ENCODE results near the gene SPG7.

The SPG7 gene

DNA sequence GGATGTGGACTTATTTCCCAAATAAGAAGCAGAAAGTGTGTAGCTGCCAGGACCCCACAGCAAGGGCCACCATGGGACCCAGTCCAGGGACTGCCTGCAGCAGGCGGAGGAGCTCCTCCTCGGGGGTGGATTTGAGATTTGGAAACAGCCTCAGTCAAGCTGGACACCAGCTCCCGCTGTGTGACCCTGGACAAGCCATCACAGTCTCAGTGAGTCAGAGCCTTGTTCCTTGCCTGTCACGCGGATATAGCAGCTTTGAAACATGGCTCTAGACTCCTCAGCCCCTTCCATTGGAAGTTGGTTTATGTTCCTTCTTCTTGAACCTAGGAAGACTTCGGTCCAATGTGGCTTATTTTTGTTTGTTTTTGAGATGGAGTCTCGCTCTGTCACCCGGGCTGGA, 92.8 kb downstream of the SPG7 start:
- Histone ChIP-seq H3K9ac (ENCODE audit: low read length) (no peak overlapping the region), H3K36me3 (ENCODE audit: insufficient read depth, low read length) (no peaks in the 10 kb centered on the region), H3K9me3 (ENCODE audit: low read length) (no peaks in the 10 kb centered on the region), H3K27ac (ENCODE audit: low read depth, low read length) (no peak overlapping the region), H3K4me1 (ENCODE audit: insufficient read depth, low read length) (no peaks in the 10 kb centered on the region), H3K4me3 (ENCODE audit: low read depth in 1 of 2, low read length in 2 of 2) (no peak overlapping the region), H3K27me3 (ENCODE audit: control insufficient read depth in 1 of 2, insufficient read depth in 2 of 2, low read length in 2 of 2) (peaks cover 0 to 8% of the 10 kb centered on the region in 2 donors)

DNA sequence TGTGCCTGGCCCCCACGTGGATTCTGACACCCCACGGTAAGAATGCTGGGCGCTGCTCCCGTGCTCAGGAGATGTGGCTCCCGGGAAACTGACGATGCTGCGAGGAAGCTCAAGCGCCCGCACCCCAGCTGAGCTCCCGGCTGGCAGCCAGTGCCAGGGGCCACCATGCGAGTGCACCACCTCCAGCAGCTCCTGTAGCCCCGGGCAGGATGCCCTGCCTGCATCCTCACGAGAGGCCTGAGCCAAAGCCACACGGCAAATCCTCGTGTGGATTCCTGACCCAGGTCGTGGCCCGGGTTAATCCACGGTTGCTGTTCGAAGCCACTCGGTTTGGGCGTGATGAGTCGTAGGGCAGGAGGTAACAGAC, 93.7 kb downstream of the SPG7 start:
- no peaks in the 10 kb centered on the region for H3K9me3 ChIP-seq (ENCODE audit: low read length)
- H3K27ac ChIP-seq (ENCODE audit: low read depth, low read length): no peak overlapping the region
- H3K4me3 ChIP-seq (ENCODE audit: low read depth in 1 of 2, low read length in 2 of 2): no peak overlapping the region
- H3K27me3 ChIP-seq (ENCODE audit: control insufficient read depth in 1 of 2, insufficient read depth in 2 of 2, low read length in 2 of 2): peaks cover 0 to 8% of the 10 kb centered on the region in 2 donors
- no peaks in the 10 kb centered on the region for H3K36me3 ChIP-seq (ENCODE audit: insufficient read depth, low read length)
- no peaks in the 10 kb centered on the region for H3K4me1 ChIP-seq (ENCODE audit: insufficient read depth, low read length)
- no peak overlapping the region for H3K9ac ChIP-seq (ENCODE audit: low read length)

DNA sequence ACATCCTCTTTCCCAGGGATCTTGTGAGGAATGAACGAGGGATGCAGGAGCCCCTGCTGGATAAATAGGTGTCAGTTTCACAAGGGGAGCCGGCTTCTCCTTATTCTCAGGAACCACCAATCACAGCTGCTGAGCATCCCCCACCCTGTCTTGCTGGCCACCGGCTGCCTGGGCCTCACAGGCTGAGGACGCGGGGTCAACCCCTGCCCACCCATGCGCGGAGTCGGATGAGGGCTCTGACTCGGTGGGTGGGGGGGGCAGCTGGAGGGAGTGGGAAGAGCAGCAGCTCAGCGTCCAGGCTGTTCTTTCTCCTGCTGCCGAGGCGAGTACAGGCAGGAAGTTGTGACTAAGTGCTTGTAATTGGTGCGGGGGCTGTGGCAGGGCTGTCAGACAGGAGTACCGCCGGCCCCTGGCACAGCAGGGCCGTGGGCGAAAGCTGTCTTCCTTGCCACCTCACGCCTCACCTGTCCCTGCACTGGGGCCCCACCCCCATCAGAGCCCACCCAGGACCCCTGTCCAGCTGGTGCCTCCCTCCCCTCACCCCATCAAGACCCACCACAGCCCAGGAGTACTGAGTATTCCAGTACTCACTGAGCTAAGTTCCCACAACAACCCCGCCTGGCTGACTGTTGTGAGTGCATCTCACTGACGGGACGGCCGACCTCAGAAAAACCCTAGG, 94.2 kb downstream of the SPG7 start:
- Histone ChIP-seq H3K4me3 (ENCODE audit: low read depth in 1 of 2, low read length in 2 of 2) (no peak overlapping the region), H3K27me3 (ENCODE audit: control insufficient read depth in 1 of 2, insufficient read depth in 2 of 2, low read length in 2 of 2) (peaks cover 0 to 8% of the 10 kb centered on the region in 2 donors), H3K27ac (ENCODE audit: low read depth, low read length) (no peak overlapping the region), H3K9me3 (ENCODE audit: low read length) (no peaks in the 10 kb centered on the region), H3K4me1 (ENCODE audit: insufficient read depth, low read length) (no peaks in the 10 kb centered on the region), H3K9ac (ENCODE audit: low read length) (no peak overlapping the region), H3K36me3 (ENCODE audit: insufficient read depth, low read length) (no peaks in the 10 kb centered on the region)

DNA sequence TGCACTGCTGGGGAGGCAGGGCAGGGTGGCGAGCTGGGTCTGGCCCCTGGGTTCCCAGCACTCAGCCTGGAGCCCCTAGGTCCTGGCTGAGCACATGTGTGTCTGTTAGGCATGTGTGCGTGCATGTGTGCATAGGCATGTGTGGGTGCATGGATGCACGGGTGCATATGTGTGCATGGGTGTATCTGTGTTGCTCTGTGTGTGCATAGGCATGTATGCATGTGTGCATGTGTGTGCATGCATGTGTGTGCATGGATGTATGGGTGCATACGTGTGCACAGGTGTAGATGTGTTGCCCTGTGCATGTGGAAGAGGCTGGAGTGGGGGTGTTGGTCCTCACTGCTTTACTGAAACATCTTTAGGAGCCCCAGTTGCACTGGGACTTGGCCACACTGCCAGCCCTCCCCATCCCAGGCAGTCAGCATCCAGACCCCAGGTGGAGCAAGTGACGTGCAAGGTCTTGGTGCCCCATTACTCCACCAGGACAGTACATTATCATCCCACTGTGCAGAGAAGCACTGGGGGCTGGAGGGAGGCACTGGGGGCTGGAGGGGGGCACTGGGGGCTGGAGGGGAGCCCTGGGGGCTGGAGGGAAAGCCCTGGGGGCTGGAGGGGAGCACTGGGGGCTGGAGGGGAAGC, 94.9 kb downstream of the SPG7 start:
- Histone ChIP-seq H3K9ac (ENCODE audit: low read length) (no peak overlapping the region), H3K27me3 (ENCODE audit: control insufficient read depth in 1 of 2, insufficient read depth in 2 of 2, low read length in 2 of 2) (peaks cover 0 to 8% of the 10 kb centered on the region in 2 donors), H3K4me1 (ENCODE audit: insufficient read depth, low read length) (no peaks in the 10 kb centered on the region), H3K36me3 (ENCODE audit: insufficient read depth, low read length) (no peaks in the 10 kb centered on the region), H3K27ac (ENCODE audit: low read depth, low read length) (no peak overlapping the region), H3K9me3 (ENCODE audit: low read length) (no peaks in the 10 kb centered on the region), H3K4me3 (ENCODE audit: low read depth in 1 of 2, low read length in 2 of 2) (no peak overlapping the region)

DNA sequence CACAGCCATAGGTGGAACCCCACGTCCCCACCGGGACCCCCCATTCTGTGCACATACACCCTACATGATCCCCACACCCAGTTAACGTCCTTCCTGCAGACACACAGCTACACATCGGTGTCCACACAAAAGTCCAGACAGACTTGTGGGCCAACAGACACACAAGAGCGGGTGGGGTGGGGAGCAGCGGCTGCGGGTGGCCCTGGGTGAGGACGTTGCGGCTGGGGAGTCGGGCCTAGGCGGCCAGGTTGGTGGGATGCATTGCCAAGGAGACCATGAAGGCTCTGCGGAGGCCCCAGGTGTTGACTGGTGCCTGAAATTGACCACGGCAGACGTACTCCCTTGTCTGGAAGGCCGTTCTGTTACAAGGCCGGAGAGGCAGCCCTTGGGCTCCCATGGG, 96.6 kb downstream of the SPG7 start:
- no peak overlapping the region for H3K4me3 ChIP-seq (ENCODE audit: low read depth in 1 of 2, low read length in 2 of 2)
- no peaks in the 10 kb centered on the region for H3K4me1 ChIP-seq (ENCODE audit: insufficient read depth, low read length)
- H3K27ac ChIP-seq (ENCODE audit: low read depth, low read length): no peak overlapping the region
- H3K27me3 ChIP-seq (ENCODE audit: control insufficient read depth in 1 of 2, insufficient read depth in 2 of 2, low read length in 2 of 2): peaks cover 0 to 8% of the 10 kb centered on the region in 2 donors
- no peaks in the 10 kb centered on the region for H3K36me3 ChIP-seq (ENCODE audit: insufficient read depth, low read length)
- no peaks in the 10 kb centered on the region for H3K9me3 ChIP-seq (ENCODE audit: low read length)
- no peak overlapping the region for H3K9ac ChIP-seq (ENCODE audit: low read length)

DNA sequence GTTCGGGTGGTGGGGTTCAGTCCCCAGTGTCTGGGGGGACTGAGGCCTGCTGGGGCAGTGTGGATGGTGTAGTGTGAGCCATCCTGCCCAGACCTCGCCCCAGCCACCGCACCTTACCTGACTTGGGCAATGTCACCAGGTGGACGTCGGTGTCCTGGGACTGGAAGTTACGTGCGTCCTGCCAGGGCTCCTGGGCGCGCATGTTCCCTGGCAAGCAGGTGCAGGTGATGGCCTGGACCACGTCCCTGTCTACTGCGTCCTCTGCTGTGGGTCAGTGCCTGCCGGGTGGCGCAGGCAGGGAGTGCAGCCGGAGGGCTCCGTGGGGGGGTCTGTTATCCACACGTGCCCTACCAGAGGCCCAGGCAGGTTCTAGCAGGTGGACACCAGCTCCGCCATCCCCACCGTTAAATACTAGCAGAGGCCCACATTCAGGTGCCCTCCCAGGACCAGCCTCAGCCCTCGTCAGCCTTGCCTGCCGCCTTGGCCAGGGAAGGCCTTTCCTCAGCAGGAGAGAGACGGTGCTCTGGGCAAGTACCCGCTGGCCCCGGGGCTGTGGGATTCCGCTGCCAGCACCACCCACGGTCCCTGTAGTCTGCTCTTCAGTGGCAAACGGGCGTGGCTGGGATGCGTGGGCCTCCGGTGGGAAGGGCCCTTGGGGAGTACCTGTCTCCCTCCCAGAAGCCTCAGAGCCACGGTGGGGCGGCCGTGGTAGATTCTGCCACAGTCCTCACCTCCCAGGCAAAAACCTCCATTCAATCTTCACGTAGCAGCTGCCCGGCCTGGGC, 97.2 kb downstream of the SPG7 start:
- no peak overlapping the region for H3K4me3 ChIP-seq (ENCODE audit: low read depth in 1 of 2, low read length in 2 of 2)
- H3K27ac ChIP-seq (ENCODE audit: low read depth, low read length): no peak overlapping the region
- no peaks in the 10 kb centered on the region for H3K36me3 ChIP-seq (ENCODE audit: insufficient read depth, low read length)
- no peaks in the 10 kb centered on the region for H3K4me1 ChIP-seq (ENCODE audit: insufficient read depth, low read length)
- no peak overlapping the region for H3K9ac ChIP-seq (ENCODE audit: low read length)
- H3K27me3 ChIP-seq (ENCODE audit: control insufficient read depth in 1 of 2, insufficient read depth in 2 of 2, low read length in 2 of 2): peaks cover 0 to 8% of the 10 kb centered on the region in 2 donors
- no peaks in the 10 kb centered on the region for H3K9me3 ChIP-seq (ENCODE audit: low read length)

DNA sequence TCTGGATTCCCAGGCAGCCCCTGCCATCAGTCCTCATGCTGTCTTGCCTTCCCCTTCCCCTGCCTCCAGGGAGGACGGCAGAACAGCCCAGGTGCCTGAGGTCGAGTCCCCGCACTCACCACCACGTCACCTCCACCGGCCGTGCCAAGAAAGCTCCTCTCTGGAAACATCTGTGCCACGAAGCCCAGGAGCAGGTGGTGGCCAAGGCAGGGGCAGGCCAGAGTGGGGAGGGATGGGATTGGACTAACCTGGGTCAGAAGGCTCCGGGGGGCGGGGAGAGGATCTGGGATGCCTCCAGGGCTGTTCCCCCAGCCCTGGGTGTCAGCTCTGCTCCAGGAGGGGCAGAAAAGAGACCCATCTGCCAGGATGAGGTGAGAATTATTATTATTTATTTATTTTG, 97.8 kb downstream of the SPG7 start:
- H3K4me1 ChIP-seq (ENCODE audit: insufficient read depth, low read length): no peaks in the 10 kb centered on the region
- H3K27me3 ChIP-seq (ENCODE audit: control insufficient read depth in 1 of 2, insufficient read depth in 2 of 2, low read length in 2 of 2): peaks cover 0 to 8% of the 10 kb centered on the region in 2 donors
- H3K4me3 ChIP-seq (ENCODE audit: low read depth in 1 of 2, low read length in 2 of 2): no peak overlapping the region
- no peak overlapping the region for H3K27ac ChIP-seq (ENCODE audit: low read depth, low read length)
- H3K9ac ChIP-seq (ENCODE audit: low read length): no peak overlapping the region
- no peaks in the 10 kb centered on the region for H3K36me3 ChIP-seq (ENCODE audit: insufficient read depth, low read length)
- H3K9me3 ChIP-seq (ENCODE audit: low read length): no peaks in the 10 kb centered on the region

Measured in muscle layer of colon (tissue), 2 donors.